Adrenal gland (tissue), 12 donors: ENCODE measurements around the gene TLR6. TPM values are rescaled to one million over a fixed set of nuclear protein-coding genes. Genes with fewer than 3 reads are reported as not detected.

Experiments
- DNase-seq, 7 donors: peaks; one replicate each; pipeline ENCODE4 v3.0.0-alpha.2; 2019 to 2020
- H3K27ac ChIP-seq, 5 donors: fragments of 200-600 bp; sonication (generic) in 4 of 5; 1 replicate in 3 of 5; 2 replicates in 2 of 5; pipeline versions ENCODE4 v1.5.1 to v1.8.0; 2016 to 2020; ENCODE audit warnings: mild to moderate bottlenecking in 1 of 5
- H3K27me3 ChIP-seq: fragments of 200-600 bp; 2 replicates; pipeline ENCODE4 v1.8.0; 2021
- H3K36me3 ChIP-seq, 2 donors: fragments of 200-600 bp; replicated peaks in 1 of 2; 1 replicate in 1 of 2; 2 replicates in 1 of 2; pipeline versions ENCODE4 v1.5.1 to v1.8.0; 2018 to 2022
- H3K4me1 ChIP-seq, 2 donors: fragments of 200-600 bp; replicated peaks in 1 of 2; 1 replicate in 1 of 2; 2 replicates in 1 of 2; pipeline versions ENCODE4 v1.5.1 to v1.8.0; 2018 to 2021
- H3K4me3 ChIP-seq, 4 donors: fragments of 200-600 bp; sonication (generic) in 3 of 4; one replicate each; pipeline ENCODE4 v1.5.1; 2016 to 2018
- H3K9me3 ChIP-seq, 3 donors: fragments of 200-600 bp; sonication (generic) in 1 of 3; replicated peaks in 1 of 3; 1 replicate in 2 of 3; 2 replicates in 1 of 3; pipeline versions ENCODE4 v1.5.1 to v1.8.0; 2016 to 2021
- POLR2A ChIP-seq, 2 donors: fragments of 450-650 bp; IDR thresholded peaks; one replicate each; pipeline ENCODE4 v1.6.1; 2017; ENCODE audit warnings: antibody characterized with exemption in 2 of 2, mild to moderate bottlenecking in 2 of 2, moderate library complexity in 1 of 2
- WGBS, 4 donors: extraction: QIAGEN DNeasy Blood & Tissue Kit in 2 of 4; methylation state at CpG; one replicate each; pipeline versions ENCODE4 v1.1.5 to v1.1.7; 2013 to 2017; 5-methylcytosine and 5-hydroxymethylcytosine counted together
- intact Hi-C, 2 donors: fragments of 100-400 bp; cut with DNase I; formaldehyde crosslinking; loops; one replicate each; pipeline versions ENCODE4 v1.14.1 to v1.15.0; 2022 to 2023
- polyA plus RNA-seq, 3 donors: library from polyadenylated mRNA; stranded (reverse); fragments of 200-250 nt in 2 of 3; fragments of 350-450 nt in 1 of 3; fragmentation: Illumina TruSeq in 1 of 3; extraction: RNeasy Lipid Tissue Mini Kit (QIAGEN cat#74804) in 1 of 3; gene quantifications; one replicate each; pipeline ENCODE4 v1.2.3, GENCODE V29; 2013 to 2014
- total RNA-seq, 9 donors: library from RNA; depleted of rRNA in 4 of 9; stranded (reverse); fragments of >200 nt in 4 of 9; fragments of 120-200 nt in 1 of 9; fragmentation: NEBNext Ultra II Directional in 1 of 9; extraction: Animal tissue kit (Norgen Biotek cat#: 25700) in 1 of 9; gene quantifications; one replicate each; pipeline versions ENCODE4 v1.1.0 to v1.2.4, GENCODE V29; 2013 to 2023
- TF ChIP-seq, protein P1 (sequence below), 6 experiments: fragments of 450-650 bp in 4 of 6; fragments of 200-600 bp in 2 of 6; sonication (generic) in 1 of 6; IDR thresholded peaks; 1 replicate in 5 of 6; 2 replicates in 1 of 6; pipeline versions ENCODE4 v1.5.1 to v1.8.0; 2016 to 2021; ENCODE audit warnings: antibody characterized with exemption in 6 of 6, mild to moderate bottlenecking in 2 of 6, moderate library complexity in 1 of 6
- donor health status: healthy with polysubstance abuse.
- donor health status: Bipolar disorder and iron deficiency.
- donor health status: DM: yes; HTN: yes; CAD: no.
- donor health status: DM: no; HTN: no; CAD: no.
- donor health status: DM: no; HTN: no; CAD: no.
- donor health status: DM: yes; HTN: yes; CAD: no.

TLR6 gene
- total and polyA plus RNA-seq, 12 donors, result 0.80 to 14.4 (median 5.4) TPM

DNA sequence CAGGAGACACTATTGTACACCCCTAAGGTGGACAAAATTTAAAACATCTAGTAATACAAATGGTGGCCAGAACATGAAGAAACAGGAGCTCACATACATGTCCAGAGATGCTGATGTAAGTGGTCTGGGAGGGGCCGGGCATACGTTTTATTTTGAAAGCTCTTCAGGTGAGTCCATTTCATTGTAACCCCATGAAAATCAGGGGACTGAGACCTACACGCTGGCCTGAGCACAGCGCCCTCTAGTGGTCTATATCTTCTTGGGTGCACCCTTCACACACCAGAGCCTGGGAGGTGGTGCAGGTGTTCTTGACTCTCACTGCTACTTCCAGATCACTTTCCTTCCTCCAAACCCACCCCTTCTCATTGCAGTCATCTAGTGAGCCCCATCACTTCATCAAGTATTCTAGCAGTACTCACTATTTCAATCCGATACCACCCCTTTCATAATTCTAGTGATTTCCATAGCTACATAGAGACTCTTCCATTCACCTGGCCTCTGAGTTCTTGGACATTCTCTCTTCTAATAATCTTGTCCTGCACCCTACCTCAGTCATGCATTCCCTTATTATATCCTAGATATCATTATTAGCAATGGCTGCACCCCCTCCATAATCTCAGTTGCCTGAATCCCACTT is 4.3 kb upstream of the TLR6 start:
- 40 to 44% (median 41%) methylated on average over 4 to 5 of the region's 5 CpGs for WGBS, 4 donors
- Histone ChIP-seq H3K27me3 (no peaks in the 10 kb centered on the region), H3K36me3 (no peaks in the 10 kb centered on the region), H3K27ac (no peak overlapping the region), H3K9me3 (no peaks in the 10 kb centered on the region), H3K4me3 (no peak overlapping the region), H3K4me1 (peaks cover 16% of the 10 kb centered on the region in 2 donors)
- DNase-seq, result peak in 6 of 7 donors; percentile 39 to 69 (median 56)
- intact Hi-C loops, result loop anchor here in 1 of 2 donors (10.0 kb wide), 1 partner anchor 96 kb away; no protein-coding TSS in a partner anchor
- no peak for TF ChIP-seq POLR2A (IDR thresholded peaks at IDR 0.05)
- TF ChIP-seq, protein P1, sequence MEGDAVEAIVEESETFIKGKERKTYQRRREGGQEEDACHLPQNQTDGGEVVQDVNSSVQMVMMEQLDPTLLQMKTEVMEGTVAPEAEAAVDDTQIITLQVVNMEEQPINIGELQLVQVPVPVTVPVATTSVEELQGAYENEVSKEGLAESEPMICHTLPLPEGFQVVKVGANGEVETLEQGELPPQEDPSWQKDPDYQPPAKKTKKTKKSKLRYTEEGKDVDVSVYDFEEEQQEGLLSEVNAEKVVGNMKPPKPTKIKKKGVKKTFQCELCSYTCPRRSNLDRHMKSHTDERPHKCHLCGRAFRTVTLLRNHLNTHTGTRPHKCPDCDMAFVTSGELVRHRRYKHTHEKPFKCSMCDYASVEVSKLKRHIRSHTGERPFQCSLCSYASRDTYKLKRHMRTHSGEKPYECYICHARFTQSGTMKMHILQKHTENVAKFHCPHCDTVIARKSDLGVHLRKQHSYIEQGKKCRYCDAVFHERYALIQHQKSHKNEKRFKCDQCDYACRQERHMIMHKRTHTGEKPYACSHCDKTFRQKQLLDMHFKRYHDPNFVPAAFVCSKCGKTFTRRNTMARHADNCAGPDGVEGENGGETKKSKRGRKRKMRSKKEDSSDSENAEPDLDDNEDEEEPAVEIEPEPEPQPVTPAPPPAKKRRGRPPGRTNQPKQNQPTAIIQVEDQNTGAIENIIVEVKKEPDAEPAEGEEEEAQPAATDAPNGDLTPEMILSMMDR (IDR thresholded peaks at IDR 0.05), result peak; percentile 44 to 68 (median 60)

DNA sequence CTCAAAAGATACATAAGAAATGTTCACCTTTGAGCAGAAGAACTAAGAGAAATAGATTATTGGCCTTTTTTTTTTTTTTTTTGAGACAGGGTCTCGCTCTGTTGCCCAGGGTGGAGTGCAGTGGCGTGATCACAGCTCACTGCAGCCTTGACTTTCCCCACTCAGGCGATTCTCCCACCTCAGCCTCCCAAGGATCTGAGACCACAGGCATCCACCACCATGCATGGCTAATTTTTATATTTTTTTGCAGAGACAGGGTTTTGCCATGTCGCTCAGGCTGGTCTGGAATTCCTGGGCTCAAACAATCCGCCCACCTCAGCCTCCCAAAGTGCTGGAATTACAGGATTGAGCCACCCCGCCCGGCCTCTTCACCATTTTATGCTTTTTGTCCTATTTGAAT is 2.9 kb upstream of the TLR6 start:
- 91 to 97% (median 97%) methylated on average over 7 of the region's 7 CpGs for WGBS, 4 donors
- Histone ChIP-seq H3K4me3 (no peak overlapping the region), H3K36me3 (no peaks in the 10 kb centered on the region), H3K27me3 (no peaks in the 10 kb centered on the region), H3K27ac (no peak overlapping the region), H3K4me1 (peaks cover 16% of the 10 kb centered on the region in 2 donors), H3K9me3 (no peaks in the 10 kb centered on the region)
- no peak for DNase-seq
- TF ChIP-seq, protein P1 (IDR thresholded peaks at IDR 0.05), result no peak
- no peak for TF ChIP-seq POLR2A (IDR thresholded peaks at IDR 0.05)
- intact Hi-C loops, result no loop called here

DNA sequence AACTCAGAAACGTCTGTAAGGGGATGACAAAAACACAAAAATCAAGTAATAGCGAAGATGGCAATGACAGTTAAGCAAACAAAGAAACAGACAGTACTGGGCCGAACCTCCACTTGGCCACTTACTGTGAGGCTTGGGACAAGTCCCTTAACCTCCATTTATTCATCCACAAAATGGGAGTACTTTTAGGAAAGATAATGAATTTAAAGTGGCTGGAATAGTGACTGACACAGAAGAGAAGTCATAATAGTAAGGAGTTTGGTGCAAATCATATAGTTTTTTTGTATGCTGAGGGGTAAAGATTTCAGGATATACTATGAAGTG is 1.4 kb upstream of the TLR6 start:
- Histone ChIP-seq H3K27me3 (no peaks in the 10 kb centered on the region), H3K9me3 (no peaks in the 10 kb centered on the region), H3K4me3 (no peak overlapping the region), H3K4me1 (peaks cover 16% of the 10 kb centered on the region in 2 donors), H3K27ac (peak overlapping the region; percentile 43 to 79 (median 59)), H3K36me3 (no peaks in the 10 kb centered on the region)
- WGBS, 4 donors, result 36 to 46% (median 41%) methylated on average over 3 of the region's 3 CpGs
- DNase-seq, result no peak
- TF ChIP-seq POLR2A (IDR thresholded peaks at IDR 0.05), result no peak
- TF ChIP-seq, protein P1 (IDR thresholded peaks at IDR 0.05), result no peak
- intact Hi-C loops, result no loop called here

DNA sequence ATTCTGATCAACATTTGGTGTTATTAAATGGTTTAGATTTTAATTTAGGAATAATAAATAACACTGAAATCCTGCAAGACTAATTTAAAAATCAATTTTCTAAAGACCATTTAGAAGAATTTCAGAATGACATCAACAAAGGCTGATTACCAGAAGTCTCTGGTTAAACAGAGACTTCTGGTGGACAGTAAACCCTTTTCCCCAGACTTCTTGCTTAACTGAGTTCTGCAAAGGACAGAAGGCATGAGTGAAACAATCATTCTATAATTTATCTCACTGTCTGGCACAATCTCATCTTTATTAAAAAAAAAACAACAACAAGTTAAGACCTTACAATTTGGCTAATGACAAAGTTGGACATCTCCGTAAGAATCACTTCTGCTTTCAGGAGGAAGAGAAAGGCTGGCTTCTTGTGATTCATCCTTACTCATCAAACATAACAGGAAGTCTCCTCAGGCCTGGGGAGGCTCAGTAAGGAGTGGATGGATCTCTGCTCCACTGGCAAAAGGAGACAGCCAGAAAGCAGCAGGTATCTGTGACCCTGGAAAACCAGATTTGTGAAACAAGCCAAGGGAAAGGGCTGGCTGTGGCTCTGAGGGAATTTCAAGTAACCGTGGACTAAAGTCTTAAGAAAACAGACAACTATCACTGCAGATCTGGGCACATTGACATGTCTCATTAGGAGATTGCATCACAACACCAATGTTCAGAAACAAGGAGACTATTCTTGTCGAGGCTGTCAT is 908 bp upstream of the TLR6 start:
- WGBS, 4 donors, result 12 to 17% (median 14%) methylated on average over 3 of the region's 3 CpGs
- Histone ChIP-seq H3K4me1 (peaks cover 16% of the 10 kb centered on the region in 2 donors), H3K36me3 (no peaks in the 10 kb centered on the region), H3K4me3 (peak overlapping the region in 1 of 4 donors; percentile 54), H3K27ac (peak overlapping the region; percentile 58 to 79 (median 65)), H3K27me3 (no peaks in the 10 kb centered on the region), H3K9me3 (no peaks in the 10 kb centered on the region)
- intact Hi-C loops, result no loop called here
- TF ChIP-seq POLR2A (IDR thresholded peaks at IDR 0.05), result peak in 1 of 2 donors; percentile 39
- TF ChIP-seq, protein P1 (IDR thresholded peaks at IDR 0.05), result no peak
- DNase-seq, result peak in 6 of 7 donors; percentile 60 to 72 (median 66)
